ENCODE measurements around the gene UTS2B. TPM values are rescaled to one million over a fixed set of nuclear protein-coding genes. Genes with fewer than 3 reads are reported as not detected.

The UTS2B gene
- total and polyA plus RNA-seq, 4 donors, result 0.10 to 0.76 TPM; not detected in 2

DNA sequence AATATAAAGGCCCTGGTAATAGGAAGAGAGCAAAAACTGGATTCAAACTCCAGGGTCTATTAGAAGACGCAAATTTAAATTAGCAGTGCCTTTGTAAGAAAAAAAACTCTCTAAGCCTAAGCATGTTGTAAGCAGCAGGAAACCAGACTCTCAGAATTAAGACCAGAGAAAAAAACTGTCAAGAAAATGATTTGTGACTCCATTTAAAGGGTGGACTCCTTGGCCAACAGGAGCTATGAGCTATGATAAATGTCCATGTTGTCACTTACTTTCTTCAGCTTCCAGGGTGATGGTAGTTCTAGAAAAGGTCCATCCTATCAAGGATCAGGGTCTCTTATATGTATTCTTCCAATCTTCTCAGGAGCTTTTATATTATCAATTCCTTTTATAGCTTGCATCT, 36.0 kb downstream of the UTS2B start (continued):
- TF ChIP-seq, protein P1, sequence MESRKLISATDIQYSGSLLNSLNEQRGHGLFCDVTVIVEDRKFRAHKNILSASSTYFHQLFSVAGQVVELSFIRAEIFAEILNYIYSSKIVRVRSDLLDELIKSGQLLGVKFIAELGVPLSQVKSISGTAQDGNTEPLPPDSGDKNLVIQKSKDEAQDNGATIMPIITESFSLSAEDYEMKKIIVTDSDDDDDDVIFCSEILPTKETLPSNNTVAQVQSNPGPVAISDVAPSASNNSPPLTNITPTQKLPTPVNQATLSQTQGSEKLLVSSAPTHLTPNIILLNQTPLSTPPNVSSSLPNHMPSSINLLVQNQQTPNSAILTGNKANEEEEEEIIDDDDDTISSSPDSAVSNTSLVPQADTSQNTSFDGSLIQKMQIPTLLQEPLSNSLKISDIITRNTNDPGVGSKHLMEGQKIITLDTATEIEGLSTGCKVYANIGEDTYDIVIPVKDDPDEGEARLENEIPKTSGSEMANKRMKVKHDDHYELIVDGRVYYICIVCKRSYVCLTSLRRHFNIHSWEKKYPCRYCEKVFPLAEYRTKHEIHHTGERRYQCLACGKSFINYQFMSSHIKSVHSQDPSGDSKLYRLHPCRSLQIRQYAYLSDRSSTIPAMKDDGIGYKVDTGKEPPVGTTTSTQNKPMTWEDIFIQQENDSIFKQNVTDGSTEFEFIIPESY (IDR thresholded peaks at IDR 0.05), result no peak
- TF ChIP-seq HNF4A (conservative IDR thresholded peaks at IDR 0.05), result no peak
- no peak for TF ChIP-seq RAD21 (IDR thresholded peaks at IDR 0.05)
- TF ChIP-seq, protein P2, sequence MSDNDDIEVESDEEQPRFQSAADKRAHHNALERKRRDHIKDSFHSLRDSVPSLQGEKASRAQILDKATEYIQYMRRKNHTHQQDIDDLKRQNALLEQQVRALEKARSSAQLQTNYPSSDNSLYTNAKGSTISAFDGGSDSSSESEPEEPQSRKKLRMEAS (IDR thresholded peaks at IDR 0.05), result no peak
- no peak for TF ChIP-seq NR2F2 (IDR thresholded peaks at IDR 0.05)
- no peak for TF ChIP-seq GABPA (IDR thresholded peaks at IDR 0.05 in 1 of 2, conservative IDR thresholded peaks at IDR 0.05 in 1 of 2)
- no peak for TF ChIP-seq RXRA (IDR thresholded peaks at IDR 0.05)
- TF ChIP-seq YY1 (IDR thresholded peaks at IDR 0.05), result no peak

DNA sequence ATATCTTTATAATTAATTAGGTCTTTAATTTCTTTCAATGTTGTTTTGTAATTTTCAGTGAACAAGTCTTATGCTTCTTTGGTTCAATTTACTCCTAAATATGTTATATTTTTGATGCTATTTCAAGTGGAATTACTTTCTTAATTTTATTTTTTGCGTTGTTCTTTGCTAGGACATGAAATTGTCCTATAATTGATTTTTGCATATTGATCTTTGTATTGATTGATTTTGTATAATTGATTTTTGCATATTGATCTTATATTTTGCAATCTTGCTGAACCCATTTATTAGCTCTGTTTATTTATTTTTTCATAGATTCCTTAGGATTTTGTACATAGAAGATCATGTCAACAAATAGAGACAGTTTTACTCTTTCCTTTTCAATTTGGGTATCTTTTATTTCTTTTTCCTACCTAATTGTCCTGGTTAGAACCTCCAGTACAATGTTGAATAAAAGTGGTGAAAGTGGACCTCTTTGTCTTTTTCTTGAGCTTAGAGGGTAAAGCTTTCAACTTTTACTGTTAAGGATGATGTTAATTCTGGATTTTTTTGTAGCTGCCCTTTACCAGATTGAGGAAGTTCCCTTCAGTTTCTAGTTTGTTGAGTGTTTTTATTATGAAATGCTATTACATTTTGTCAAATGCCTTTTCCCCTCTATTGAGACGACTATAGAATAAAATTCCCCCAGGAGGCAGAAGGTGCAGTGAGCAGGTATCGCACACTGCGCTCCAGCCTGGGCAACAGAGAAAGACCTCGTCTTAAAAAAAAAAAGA, 37.9 kb downstream of the UTS2B start:
- Histone ChIP-seq H3K36me3 (ENCODE audit: control insufficient read depth in 4 of 4, insufficient read depth in 3 of 4, low read depth in 1 of 4, low read length in 3 of 4) (no peaks in the 10 kb centered on the region), H3K4me3 (ENCODE audit: low read depth in 1 of 3, low read length in 3 of 3) (no peak overlapping the region), H3K27ac (ENCODE audit: low read depth in 1 of 2, low read length in 2 of 2) (no peak overlapping the region), H3K9me3 (ENCODE audit: control insufficient read depth in 4 of 4, low read length in 3 of 4) (no peaks in the 10 kb centered on the region), H3K4me1 (ENCODE audit: control insufficient read depth in 4 of 4, insufficient read depth in 4 of 4, low read length in 3 of 4) (no peaks in the 10 kb centered on the region), H3K27me3 (ENCODE audit: control insufficient read depth in 4 of 4, insufficient read depth in 4 of 4, low read length in 3 of 4) (no peaks in the 10 kb centered on the region), H3K9ac (ENCODE audit: low read depth in 1 of 2, low read length in 2 of 2) (no peak overlapping the region)
- 83% methylated on average over 5 of the region's 5 CpGs for WGBS
- no peak for DNase-seq (ENCODE audit: low spot score)
- TF ChIP-seq YY1 (IDR thresholded peaks at IDR 0.05), result no peak
- TF ChIP-seq EGR1 (IDR thresholded peaks at IDR 0.05; ENCODE audit: low read depth in 2 of 2), result no peak
- TF ChIP-seq JUND (IDR thresholded peaks at IDR 0.05), result no peak
- TF ChIP-seq GABPA (IDR thresholded peaks at IDR 0.05 in 1 of 2, conservative IDR thresholded peaks at IDR 0.05 in 1 of 2), result no peak
- TF ChIP-seq, protein P3, sequence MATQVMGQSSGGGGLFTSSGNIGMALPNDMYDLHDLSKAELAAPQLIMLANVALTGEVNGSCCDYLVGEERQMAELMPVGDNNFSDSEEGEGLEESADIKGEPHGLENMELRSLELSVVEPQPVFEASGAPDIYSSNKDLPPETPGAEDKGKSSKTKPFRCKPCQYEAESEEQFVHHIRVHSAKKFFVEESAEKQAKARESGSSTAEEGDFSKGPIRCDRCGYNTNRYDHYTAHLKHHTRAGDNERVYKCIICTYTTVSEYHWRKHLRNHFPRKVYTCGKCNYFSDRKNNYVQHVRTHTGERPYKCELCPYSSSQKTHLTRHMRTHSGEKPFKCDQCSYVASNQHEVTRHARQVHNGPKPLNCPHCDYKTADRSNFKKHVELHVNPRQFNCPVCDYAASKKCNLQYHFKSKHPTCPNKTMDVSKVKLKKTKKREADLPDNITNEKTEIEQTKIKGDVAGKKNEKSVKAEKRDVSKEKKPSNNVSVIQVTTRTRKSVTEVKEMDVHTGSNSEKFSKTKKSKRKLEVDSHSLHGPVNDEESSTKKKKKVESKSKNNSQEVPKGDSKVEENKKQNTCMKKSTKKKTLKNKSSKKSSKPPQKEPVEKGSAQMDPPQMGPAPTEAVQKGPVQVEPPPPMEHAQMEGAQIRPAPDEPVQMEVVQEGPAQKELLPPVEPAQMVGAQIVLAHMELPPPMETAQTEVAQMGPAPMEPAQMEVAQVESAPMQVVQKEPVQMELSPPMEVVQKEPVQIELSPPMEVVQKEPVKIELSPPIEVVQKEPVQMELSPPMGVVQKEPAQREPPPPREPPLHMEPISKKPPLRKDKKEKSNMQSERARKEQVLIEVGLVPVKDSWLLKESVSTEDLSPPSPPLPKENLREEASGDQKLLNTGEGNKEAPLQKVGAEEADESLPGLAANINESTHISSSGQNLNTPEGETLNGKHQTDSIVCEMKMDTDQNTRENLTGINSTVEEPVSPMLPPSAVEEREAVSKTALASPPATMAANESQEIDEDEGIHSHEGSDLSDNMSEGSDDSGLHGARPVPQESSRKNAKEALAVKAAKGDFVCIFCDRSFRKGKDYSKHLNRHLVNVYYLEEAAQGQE (IDR thresholded peaks at IDR 0.05), result no peak
- TF ChIP-seq NR2F2 (IDR thresholded peaks at IDR 0.05), result no peak
- TF ChIP-seq RXRA (IDR thresholded peaks at IDR 0.05), result no peak
- no peak for TF ChIP-seq HNF4A (conservative IDR thresholded peaks at IDR 0.05)
- TF ChIP-seq SP1 (IDR thresholded peaks at IDR 0.05), result no peak
- TF ChIP-seq, protein P2 (IDR thresholded peaks at IDR 0.05), result no peak
- TF ChIP-seq FOXA1 (IDR thresholded peaks at IDR 0.05), result no peak
- TF ChIP-seq, protein P1 (IDR thresholded peaks at IDR 0.05), result no peak
- no peak for TF ChIP-seq FOXA2 (IDR thresholded peaks at IDR 0.05)
- TF ChIP-seq HNF4G (IDR thresholded peaks at IDR 0.05), result no peak
- TF ChIP-seq, protein P4, sequence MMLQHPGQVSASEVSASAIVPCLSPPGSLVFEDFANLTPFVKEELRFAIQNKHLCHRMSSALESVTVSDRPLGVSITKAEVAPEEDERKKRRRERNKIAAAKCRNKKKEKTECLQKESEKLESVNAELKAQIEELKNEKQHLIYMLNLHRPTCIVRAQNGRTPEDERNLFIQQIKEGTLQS (IDR thresholded peaks at IDR 0.05), result no peak
- no peak for TF ChIP-seq TAF1 (conservative IDR thresholded peaks at IDR 0.05)
- TF ChIP-seq RAD21 (IDR thresholded peaks at IDR 0.05), result no peak
- TF ChIP-seq, protein P5, sequence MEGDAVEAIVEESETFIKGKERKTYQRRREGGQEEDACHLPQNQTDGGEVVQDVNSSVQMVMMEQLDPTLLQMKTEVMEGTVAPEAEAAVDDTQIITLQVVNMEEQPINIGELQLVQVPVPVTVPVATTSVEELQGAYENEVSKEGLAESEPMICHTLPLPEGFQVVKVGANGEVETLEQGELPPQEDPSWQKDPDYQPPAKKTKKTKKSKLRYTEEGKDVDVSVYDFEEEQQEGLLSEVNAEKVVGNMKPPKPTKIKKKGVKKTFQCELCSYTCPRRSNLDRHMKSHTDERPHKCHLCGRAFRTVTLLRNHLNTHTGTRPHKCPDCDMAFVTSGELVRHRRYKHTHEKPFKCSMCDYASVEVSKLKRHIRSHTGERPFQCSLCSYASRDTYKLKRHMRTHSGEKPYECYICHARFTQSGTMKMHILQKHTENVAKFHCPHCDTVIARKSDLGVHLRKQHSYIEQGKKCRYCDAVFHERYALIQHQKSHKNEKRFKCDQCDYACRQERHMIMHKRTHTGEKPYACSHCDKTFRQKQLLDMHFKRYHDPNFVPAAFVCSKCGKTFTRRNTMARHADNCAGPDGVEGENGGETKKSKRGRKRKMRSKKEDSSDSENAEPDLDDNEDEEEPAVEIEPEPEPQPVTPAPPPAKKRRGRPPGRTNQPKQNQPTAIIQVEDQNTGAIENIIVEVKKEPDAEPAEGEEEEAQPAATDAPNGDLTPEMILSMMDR (IDR thresholded peaks at IDR 0.05; ENCODE audit: low read depth, low read length, missing input control), result no peak

All from liver (tissue), 9 donors.